Stimulated activated CD4-positive, alpha-beta T cell treated with anti-CD3 and anti-CD28 coated beads, Interleukin-1b, Interleukin-23, amount 100 ng/mL, for 1 hour (primary cell): Measurements from ENCODE around the gene PKD1.

Source experiments
- DNase-seq, 2 donors: peaks; one replicate each; pipeline ENCODE4 v3.0.0-alpha.2; 2020; ENCODE audit warnings: low read depth in 2 of 2

Gene PKD1

DNA sequence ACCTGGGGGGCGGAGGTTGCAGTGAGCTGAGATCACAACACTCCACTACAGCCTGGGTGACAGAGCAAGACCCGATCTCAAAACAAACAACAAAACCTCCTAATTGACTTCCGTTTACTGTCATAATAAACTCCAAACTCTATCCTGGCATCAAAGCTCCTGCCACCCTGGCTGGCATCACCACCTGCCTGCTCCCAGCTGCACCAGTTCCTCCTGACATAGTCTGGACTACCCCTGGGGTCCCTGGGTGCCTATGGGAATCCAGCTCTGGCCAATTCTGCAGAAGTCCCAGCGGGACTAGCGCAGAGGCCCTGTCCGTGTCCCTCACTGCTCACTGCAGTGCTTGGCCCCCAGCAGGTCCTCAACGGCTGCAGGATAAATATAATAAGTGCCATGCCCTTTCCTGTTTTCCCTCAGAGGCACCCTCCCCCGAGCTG, 88.8 kb downstream of the PKD1 start:
- no peak for DNase-seq

DNA sequence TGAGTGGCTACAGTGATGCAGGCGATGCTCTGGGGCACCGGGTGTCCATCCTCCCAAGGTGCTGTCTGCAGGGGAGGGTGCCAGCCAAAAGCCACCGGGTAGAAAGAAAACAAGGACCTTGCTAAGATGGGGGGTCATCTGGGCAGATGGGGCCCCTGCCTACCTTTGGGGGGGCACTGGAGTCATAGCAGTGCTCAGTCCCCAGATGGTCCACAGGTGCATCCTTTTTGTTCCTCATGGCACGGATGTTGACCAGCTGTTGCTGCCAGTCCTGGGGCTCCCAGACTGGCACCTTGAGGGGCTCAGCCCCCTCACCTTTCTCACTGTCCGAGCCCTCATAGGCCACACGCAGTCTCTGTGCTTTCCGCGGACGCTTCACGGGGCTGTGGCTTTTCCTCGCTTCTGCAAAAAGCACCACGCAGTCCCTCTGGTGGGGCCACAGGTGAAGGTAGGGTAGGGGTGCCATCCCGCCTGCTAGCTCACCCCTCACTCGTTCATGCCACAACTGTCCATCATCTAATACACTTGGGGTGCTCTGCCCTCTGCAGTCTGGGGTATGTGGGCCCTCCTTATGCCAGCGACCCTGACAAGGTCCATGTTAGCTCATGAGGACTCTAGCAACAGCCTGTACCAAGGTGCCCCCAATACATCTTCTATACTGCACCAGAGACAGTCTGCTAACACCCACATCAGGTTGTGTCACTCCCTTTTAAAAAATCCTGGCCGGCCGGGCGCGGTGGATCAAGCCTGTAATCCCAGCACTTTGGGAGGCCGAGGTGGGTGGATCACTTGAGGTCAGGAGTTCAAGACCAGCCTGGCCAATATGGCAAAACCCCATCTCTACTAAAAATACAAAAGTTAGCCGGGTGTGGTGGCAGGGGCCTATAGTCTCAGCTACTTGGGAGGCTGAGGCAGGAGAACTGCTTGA, 89.5 kb downstream of the PKD1 start:
- no peak for DNase-seq

DNA sequence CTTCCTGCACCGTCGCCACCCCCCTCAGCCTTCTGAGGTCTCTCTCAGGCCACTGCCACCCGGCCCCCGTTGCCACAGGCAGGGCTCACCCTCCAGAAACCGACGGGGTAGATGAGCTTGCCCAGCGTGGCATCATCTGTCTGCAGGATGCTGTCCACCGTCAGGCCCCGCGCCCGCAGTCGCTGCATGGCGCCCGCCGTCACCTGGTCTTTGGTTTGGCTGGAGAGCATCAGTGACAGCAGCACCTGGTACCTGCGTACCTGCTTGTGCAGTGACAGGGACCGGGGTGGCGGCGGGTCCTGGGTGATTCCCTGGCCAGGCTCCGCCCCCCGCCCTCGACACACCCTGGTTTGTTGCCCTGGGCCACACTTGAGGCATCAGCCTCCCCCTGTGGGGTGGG, 91.2 kb downstream of the PKD1 start:
- no peak for DNase-seq

DNA sequence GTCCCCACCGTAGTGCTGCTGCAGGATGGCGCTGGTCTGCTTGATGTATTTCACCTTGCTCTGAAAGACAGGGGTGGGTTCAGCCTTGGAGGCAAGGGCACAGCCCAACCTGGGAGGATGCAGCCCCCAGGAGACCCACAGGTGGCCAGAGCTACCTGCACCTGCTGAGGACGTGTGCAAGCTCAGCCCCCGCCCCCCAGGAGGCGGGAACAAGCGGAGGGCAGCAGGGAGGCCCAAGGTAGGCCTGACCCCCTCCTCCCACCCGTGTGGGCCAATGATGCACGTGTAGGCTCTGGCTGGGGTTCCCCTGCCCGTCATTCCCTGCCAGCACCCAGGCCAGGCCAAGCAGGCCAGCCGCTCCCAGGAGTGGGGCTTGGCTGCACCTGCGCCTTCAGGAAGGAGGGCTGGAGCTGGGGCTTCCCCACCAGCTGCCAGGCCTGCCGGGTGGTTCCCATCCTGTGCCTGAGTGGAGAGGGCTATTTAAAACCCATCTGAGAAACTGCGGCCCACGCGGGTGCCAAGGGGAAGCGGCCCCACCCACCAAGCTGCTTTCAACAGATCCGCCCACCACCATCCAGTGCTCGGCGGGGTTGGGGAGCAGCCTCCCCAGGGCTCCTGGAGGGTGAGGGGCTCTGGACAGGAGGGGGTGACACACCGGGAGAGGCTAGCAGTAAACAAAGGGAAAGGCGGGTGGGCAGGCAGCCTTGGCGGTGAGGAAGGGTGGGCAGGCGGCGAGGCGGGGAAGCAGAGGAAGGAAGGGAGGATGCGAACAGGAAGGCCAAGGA, 91.8 kb downstream of the PKD1 start:
- no peak for DNase-seq

DNA sequence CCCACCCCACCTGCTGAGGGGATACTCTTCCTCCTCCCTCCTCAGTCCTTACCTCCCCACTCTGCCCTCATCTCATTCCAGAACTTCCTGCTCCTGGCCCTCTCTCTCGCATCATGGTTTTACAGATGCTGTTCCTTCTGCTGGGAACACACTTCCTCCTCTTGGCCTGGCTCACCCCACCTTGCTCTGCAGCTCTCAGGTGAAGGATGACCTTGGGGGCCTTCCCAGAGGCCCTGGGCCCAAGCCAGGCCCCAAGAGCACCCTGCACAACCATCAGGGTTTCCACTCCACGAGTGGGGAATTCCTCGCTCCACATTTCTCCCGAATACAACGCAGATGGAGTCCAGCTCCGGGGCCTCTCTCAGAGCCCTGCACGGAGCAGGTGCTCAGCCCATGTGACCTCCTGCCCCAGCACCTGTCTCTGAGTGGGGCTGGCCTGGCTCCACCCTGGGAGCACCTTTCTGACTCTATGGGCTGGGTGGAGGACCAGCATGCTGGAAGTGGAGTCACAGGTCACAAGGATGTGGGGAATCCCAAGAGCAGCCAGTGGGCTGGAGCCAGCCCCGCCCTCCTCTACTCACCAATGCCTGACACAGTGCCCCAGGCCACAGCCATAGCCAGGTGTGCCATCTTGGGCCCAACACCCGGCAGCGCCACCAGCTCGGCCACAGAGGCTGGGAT, 92.6 kb downstream of the PKD1 start:
- DNase-seq, result no peak

DNA sequence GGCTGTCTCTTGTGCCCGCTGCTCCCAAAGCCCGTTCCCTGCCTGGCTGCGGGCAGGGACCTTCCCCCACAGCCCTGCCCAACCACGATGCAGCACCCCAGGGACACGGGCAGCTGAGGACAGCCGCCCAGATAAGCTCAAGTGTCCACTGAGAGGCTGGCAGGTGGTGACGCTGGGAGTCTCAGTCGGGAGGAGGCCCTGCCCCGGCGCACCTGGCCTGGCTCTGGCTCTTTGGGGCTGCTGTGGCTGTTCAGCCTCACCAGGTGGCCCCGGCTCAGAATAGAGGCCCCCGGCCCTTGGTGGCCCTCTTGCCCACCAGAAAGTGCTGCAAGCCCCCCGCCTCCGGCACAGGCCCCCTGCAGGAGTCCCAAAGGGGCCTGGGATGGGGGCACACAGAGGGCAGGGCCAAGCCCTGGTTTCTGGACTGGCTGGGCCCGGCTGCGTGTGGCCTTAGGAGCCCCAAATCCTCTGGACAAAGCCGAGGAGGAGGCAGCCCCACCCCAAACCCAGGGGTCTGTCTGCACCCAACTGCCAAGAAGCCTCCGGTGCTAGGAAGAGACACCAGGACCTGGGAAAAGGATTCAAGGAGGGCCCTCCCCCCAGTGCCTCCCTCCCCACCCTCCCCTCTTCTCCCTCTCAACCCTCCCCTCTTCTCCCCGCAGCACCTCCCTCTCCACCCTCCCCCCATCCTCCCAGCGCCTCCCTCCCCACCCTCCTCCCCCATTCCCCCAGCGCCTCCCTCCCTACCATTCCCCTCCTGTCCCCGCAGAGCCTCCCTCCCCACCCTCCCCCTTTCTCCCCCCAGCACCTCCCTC, 93.3 kb downstream of the PKD1 start:
- no peak for DNase-seq

DNA sequence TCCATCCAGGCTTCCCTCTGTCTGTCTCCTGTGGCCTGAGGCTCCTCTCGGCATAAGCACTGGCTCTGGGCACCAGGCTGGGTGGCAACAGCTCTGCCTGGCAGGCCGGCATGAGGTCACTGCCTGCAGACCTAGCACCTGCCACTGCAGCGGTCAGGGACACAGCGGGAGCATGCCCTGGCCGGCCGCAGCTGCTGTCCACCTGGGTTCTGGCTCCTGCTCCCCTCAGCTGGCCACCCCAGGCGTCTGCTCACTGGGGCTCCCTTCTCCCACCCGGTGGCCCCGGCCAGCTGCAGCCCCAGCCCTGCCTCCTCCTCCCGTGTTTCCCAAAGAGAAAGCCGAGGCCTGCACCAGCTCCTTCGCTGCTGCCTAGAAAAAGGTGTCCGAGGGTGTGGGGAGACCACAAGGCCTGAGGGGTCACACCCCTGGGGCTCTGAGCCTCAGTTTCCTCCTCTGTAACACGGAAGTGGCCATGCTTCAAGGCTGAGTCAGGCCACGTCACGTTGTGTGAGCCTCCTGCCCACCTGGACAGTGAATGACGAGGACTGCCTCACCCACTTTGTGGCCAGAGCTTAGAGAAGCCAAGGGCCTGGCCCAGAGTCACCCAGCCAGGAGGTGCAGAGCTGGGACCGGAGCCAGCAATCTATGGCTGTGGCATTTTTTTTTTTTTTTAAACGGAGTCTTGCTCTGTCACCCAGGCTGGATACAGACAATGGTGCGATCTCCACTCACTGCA, 94.7 kb downstream of the PKD1 start:
- no peak for DNase-seq

DNA sequence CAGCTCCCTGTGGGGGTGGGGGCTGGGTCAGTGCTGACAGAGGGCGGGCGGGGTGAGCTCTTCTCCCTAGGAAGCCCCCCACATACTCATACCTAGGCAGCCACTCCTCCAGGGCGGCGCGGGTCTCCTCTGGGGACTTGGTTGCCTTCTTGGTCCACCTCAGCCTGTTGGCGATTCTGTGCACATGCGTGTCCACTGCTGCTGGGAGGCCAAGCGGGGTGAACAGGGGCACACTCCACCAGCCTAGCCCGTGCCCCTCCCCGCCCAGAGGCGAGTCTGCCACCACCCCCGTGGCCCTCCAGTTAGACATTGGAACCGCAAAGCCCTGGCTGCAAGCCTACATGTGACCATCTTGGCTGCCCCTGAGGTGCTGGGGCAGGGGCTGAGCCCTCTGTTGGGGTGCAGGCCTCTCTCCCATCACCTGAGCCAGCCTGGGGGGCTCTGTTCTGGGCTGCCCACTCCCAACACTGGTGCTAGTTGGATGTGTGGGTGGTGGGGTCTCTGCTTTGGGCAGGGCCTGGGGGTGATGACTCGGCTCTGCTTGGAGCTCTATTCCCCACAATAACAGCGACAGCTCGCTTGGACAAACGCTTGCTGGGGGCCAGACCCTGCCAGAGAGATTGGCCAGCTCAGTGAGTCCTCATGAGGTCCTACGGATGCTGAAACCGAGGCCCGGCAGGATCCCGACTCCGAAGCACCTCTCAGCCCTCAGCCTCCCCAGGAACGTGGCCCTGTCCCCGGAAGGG, 95.5 kb downstream of the PKD1 start:
- DNase-seq, result no peak

DNA sequence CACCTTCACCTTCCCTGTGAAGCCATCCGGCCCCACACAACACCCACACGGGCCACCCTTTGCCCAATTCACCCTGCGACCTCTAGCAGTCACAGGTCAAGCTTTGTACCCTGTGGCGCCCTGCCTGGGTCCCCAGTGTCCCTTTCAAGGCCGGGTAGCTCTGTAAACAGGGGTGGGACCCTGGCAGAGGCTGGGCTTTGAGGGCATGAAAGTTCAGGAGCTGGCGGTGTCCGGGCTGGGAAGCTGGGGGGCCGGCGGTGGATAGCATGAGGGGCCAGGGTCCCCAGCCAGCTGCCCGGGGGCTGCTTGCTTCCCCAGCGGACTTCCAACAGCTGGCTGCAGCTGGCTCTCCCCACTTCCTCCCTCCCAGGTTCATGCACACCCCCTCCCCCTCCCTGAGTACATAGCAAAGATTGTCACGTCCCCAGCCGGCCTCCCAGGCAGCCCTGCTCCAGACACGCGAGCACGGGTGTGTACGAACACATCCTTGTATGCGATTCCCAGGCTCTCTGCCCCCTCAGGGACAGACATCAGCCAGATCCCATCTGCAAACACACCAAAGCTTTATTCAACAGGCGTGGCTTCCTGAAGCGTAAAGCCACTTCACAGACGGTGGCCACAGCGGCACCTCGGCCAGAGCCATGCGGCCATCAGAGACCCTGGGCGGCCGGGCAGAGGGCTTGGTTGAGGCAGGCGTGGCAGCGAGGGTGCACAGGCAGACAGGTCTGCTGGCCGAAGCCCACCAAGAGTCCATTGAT, 96.2 kb downstream of the PKD1 start:
- DNase-seq, result no peak
